Aorta (tissue), 5 donors: ENCODE data around the gene RBM8A. TPM values are rescaled to one million over a fixed set of nuclear protein-coding genes. Genes with fewer than 3 reads are reported as not detected.
A peak's percentile ranks its signal among the peaks of the same experiment; 100 is the strongest.

Source experiments
- ATAC-seq: fragments of 200-7000 bp; cut with Tn5 transposase; one replicate; pipeline ENCODE4 v1.9.1; 2022; ENCODE audit warnings: moderate library complexity; ENCODE audit not compliant: low FRiP score
- DNase-seq, 2 donors: peaks; one replicate each; pipeline ENCODE4 v3.0.0-alpha.2; 2020
- H3K27ac ChIP-seq, 2 donors: one replicate each; pipeline ENCODE4 v1.5.1; 2013; ENCODE audit warnings: low read length in 2 of 2, mild to moderate bottlenecking in 2 of 2, moderate library complexity in 2 of 2, control low read depth in 1 of 2, inconsistent platforms in 1 of 2, low read depth in 1 of 2
- H3K27me3 ChIP-seq, 2 donors: one replicate each; pipeline ENCODE4 v1.6.1; 2013; ENCODE audit warnings: control low read depth in 1 of 2, low read length in 1 of 2, mild to moderate bottlenecking in 1 of 2, moderate library complexity in 1 of 2; ENCODE audit not compliant: insufficient read depth in 2 of 2, control insufficient read depth in 1 of 2
- H3K36me3 ChIP-seq, 2 donors: one replicate each; pipeline ENCODE4 v1.6.1; 2013; ENCODE audit warnings: control low read depth in 1 of 2, low read length in 1 of 2, mild to moderate bottlenecking in 1 of 2; ENCODE audit not compliant: insufficient read depth in 2 of 2, control insufficient read depth in 1 of 2
- H3K4me1 ChIP-seq, 2 donors: one replicate each; pipeline ENCODE4 v1.6.1; 2013; ENCODE audit warnings: low read length in 2 of 2, control low read depth in 1 of 2, mild to moderate bottlenecking in 1 of 2, moderate library complexity in 1 of 2; ENCODE audit not compliant: insufficient read depth in 2 of 2, control insufficient read depth in 1 of 2
- H3K4me3 ChIP-seq, 2 donors: one replicate each; pipeline ENCODE4 v1.5.1; 2013; ENCODE audit warnings: low read length in 2 of 2, control low read depth in 1 of 2, mild to moderate bottlenecking in 1 of 2
- H3K9me3 ChIP-seq: one replicate; pipeline ENCODE4 v1.6.1; 2013; ENCODE audit warnings: mild to moderate bottlenecking, low read length; ENCODE audit not compliant: control insufficient read depth
- WGBS, 2 donors: extraction: QIAGEN DNeasy Blood & Tissue Kit; methylation state at CpG; one replicate each; pipeline ENCODE4 v1.1.7; 2013; 5-methylcytosine and 5-hydroxymethylcytosine counted together
- intact Hi-C, 2 donors: fragments of 100-400 bp; cut with DNase I; formaldehyde crosslinking; loops; one replicate each; pipeline versions ENCODE4 v1.14.2 to v1.15.0; 2022
- long read RNA-seq, 2 donors: library from polyadenylated mRNA; unstranded; transcript quantifications; one replicate each; pipeline ENCODE4 v2.0.0, GENCODE V29; 2020 to 2021
- polyA plus RNA-seq, 2 donors: library from polyadenylated mRNA; stranded (reverse); fragments of 200-250 nt; gene quantifications; one replicate each; pipeline ENCODE4 v1.2.3, GENCODE V29; 2013
- total RNA-seq, 2 donors: library from RNA; stranded (reverse); fragmentation: NEBNext Ultra II Directional; extraction: Animal tissue kit (Norgen Biotek cat#: 25700); gene quantifications; one replicate each; pipeline ENCODE4 v1.2.1, GENCODE V29; 2021
- donor health status: healthy with polysubstance abuse.
- donor health status: Bipolar disorder and iron deficiency.
- donor health status: DM: no; HTN: no; CAD: no.
- donor health status: DM: no; HTN: no; CAD: no.
- donor health status: DM: yes; HTN: yes; CAD: no.

RBM8A gene
- total RNA-seq (10 to 100 TPM; 81.2 to 84.5 TPM), polyA plus RNA-seq (10 to 100 TPM; 42.6 to 74.1 TPM)
- long read RNA-seq, donor 1, full-length matches to known transcripts, result 32 of 55 reads
- long read RNA-seq, donor 1, partial matches to known transcripts, result 10 of 55 reads
- long read RNA-seq, donor 1, other reads (novel, unspliced or antisense), result 13 of 55 reads
- long read RNA-seq, donor 2, full-length matches to known transcripts, result 16 of 23 reads
- long read RNA-seq, donor 2, partial matches to known transcripts, result 5 of 23 reads
- long read RNA-seq, donor 2, other reads (novel, unspliced or antisense), result 2 of 23 reads

- Histone ChIP-seq H3K4me1 (no peaks in the 10 kb centered on the region), H3K9me3 (no peaks in the 10 kb centered on the region), H3K27ac (peak within 1 kb of the TSS; percentile 69 to 77), H3K27me3 (no peaks in the 10 kb centered on the region), H3K4me3 (peak within 1 kb of the TSS; percentile 67 to 72), H3K36me3 (peaks cover 0 to 1% of the 10 kb centered on the region in 2 donors)
- ATAC-seq (peak; percentile 97), DNase-seq (peak; percentile 95 to 96)
- 0% methylated on average over 41 of the region's 41 CpGs for WGBS, 2 donors
- intact Hi-C loops, result loop anchor here (2.0 kb wide), 2 partner anchors 30 to 36 kb away; no protein-coding TSS in a partner anchor
These were observed at the start of gene RBM8A for GRCh38 chr1:145927063-145927886. RBM8A (minus strand) TSS chr1:145927484; CDS start chr1:145927426, 58 bp downstream.

- WGBS, 2 donors, result 76 to 77% methylated on average over 5 of the region's 5 CpGs
- Histone ChIP-seq H3K36me3 (peaks cover 0 to 2% of the 10 kb centered on the region in 2 donors), H3K9me3 (no peaks in the 10 kb centered on the region), H3K4me1 (peaks cover 5 to 14% of the 10 kb centered on the region in 2 donors), H3K4me3 (no peak overlapping the region), H3K27ac (peak overlapping the region in 1 of 2 donors; percentile 29), H3K27me3 (no peaks in the 10 kb centered on the region)
- DNase-seq (no peak), ATAC-seq (no peak)
- intact Hi-C loops, result loop anchor here in 1 of 2 donors (1.0 kb wide), 1 partner anchor 30 kb away; no protein-coding TSS in a partner anchor
These were observed 49.7 kb upstream of the RBM8A start for GRCh38 chr1:145977016-145977415.

DNA sequence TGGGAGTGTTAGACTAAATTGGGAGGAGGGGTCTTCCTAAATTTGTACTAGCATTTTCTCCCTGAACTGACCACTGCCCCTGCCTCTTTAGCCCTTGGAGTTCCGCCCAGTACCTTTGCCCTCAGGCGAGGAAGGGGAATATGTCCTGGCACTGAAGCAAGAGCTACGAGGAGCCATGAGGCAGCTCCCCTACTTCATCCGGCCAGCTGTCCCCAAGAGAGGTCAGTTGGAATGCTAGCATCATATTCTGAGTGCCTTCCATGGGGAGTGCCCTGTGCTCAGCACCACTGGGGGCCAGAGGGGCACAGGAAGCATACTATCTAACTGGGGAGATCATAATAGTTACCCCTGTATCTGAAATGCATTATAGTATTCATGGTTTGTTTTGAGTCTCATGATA is 47.9 kb upstream of the RBM8A start:
- Histone ChIP-seq H3K27ac (no peak overlapping the region), H3K27me3 (no peaks in the 10 kb centered on the region), H3K4me3 (no peak overlapping the region), H3K9me3 (no peaks in the 10 kb centered on the region), H3K36me3 (peaks cover 0 to 2% of the 10 kb centered on the region in 2 donors), H3K4me1 (peaks cover 3 to 8% of the 10 kb centered on the region in 2 donors)
- 71 to 78% methylated on average over 4 of the region's 4 CpGs for WGBS, 2 donors
- intact Hi-C loops, result no loop called here
- ATAC-seq, result no peak
- DNase-seq, result no peak

DNA sequence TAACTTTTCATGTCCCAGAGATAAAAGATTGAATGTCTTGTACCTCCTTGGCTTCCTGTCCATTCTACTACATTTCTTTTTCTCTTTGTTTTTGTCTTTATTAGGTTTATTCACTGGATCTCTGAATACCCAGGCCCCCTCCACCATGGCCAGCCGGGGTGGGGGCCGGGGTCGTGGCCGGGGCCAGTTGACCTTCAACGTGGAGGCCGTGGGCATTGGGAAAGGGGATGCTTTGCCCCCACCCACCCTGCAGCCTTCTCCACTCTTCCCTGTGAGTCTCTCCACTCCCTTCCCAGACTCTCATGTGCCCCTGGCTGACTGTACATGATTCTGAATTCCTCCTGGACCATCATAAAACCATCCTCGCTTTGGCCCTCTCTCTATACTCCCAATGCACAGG is 47.4 kb upstream of the RBM8A start:
- H3K4me3 ChIP-seq, result no peak overlapping the region
- DNase-seq (no peak), ATAC-seq (no peak)
- no peak overlapping the region for H3K27ac ChIP-seq
- intact Hi-C loops, result no loop called here
- no peaks in the 10 kb centered on the region for H3K27me3 ChIP-seq
- H3K9me3 ChIP-seq, result no peaks in the 10 kb centered on the region
- peaks cover 1 to 7% of the 10 kb centered on the region in 2 donors for H3K4me1 ChIP-seq
- WGBS, 2 donors, result 79 to 83% methylated on average over 7 of the region's 7 CpGs
- peaks cover 0 to 2% of the 10 kb centered on the region in 2 donors for H3K36me3 ChIP-seq

DNA sequence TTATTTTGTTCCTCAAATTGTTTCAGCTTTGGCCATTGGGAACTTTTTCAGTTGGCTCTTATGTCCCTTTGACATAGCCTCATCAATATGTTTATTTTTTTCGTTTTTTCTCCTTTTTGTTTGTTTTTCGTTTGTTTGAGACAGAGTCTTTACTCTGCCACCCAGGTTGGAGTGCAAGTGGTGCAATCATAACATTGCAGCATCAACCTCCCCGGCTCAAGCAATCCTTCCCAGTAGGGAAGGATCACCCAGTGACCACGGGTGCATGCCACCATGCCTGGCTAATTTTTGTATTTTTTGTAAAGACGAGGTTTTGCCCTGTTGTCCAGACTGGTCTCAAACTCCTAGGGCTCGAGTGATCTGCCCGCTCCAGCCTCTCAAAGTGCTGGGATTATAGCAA is 45.3 kb upstream of the RBM8A start:
- WGBS, 2 donors, result 64 to 79% methylated on average over 7 of the region's 7 CpGs
- Histone ChIP-seq H3K27me3 (no peaks in the 10 kb centered on the region), H3K4me3 (no peak overlapping the region), H3K4me1 (no peaks in the 10 kb centered on the region), H3K9me3 (no peaks in the 10 kb centered on the region), H3K27ac (no peak overlapping the region), H3K36me3 (peaks cover 0 to 2% of the 10 kb centered on the region in 2 donors)
- intact Hi-C loops, result no loop called here
- DNase-seq (no peak), ATAC-seq (no peak)

DNA sequence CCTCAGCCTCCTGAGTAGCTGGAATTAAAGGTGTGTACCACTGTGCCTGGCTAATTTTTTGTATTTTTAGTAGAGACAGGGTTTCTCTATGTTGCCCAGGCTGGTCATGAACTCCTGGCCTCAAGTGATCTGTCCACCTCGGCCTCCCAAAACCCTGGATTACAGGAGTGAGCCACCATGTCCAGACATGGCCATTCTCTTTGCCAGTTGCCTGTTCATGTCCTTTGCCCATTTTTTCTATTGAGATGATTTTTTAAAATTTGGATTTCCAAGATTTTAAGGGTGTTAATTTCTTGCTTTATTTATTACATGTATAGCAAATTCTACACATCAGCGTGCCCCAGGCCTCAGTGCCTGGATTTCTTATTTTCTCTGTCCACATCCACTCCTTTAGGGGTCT is 40.0 kb upstream of the RBM8A start:
- DNase-seq (no peak), ATAC-seq (no peak)
- intact Hi-C loops, result no loop called here

DNA sequence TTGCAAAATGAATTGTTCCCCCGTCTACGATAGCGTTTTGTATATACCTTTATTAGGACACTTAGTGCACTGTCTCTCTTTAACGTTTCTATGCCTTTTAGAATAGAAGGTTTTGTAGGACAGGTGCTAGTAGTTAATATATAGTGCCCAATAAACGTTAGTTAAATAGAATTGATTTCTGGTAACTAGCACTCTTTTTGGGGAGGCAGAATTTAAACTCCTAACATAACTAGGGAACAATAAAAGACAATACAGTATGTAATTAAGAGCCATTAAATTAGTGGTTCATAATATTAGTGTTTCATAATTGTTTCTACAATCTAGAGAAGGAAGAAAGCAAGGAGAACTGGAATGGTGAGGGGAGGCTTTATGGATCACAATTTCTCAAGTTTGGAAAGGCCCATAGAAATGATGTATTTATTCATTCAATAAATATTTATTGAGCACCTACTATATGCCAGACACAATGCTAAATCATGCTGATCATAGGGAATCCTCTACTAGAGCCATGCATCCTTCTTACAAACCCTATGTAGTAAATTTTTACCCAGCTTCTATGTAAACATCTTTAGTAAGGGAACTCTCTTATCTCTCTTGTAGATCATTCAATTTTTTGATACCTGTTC is 37.9 kb upstream of the RBM8A start:
- ATAC-seq (no peak), DNase-seq (no peak)
- WGBS, 2 donors, result 1 to 3% methylated on average over 5 of the region's 5 CpGs
- Histone ChIP-seq H3K4me3 (peak overlapping the region; percentile 57 to 91), H3K4me1 (no peaks in the 10 kb centered on the region), H3K36me3 (no peaks in the 10 kb centered on the region), H3K9me3 (no peaks in the 10 kb centered on the region), H3K27me3 (no peaks in the 10 kb centered on the region), H3K27ac (no peak overlapping the region)
- intact Hi-C loops, result no loop called here

More for the DNA sequence above, 40.0 kb upstream of the RBM8A start:
- Histone ChIP-seq H3K4me1 (no peaks in the 10 kb centered on the region), H3K9me3 (no peaks in the 10 kb centered on the region), H3K27ac (no peak overlapping the region), H3K27me3 (no peaks in the 10 kb centered on the region), H3K36me3 (no peaks in the 10 kb centered on the region), H3K4me3 (no peak overlapping the region)
- 96% methylated on average over 2 of the region's 2 CpGs for WGBS, 2 donors

DNA sequence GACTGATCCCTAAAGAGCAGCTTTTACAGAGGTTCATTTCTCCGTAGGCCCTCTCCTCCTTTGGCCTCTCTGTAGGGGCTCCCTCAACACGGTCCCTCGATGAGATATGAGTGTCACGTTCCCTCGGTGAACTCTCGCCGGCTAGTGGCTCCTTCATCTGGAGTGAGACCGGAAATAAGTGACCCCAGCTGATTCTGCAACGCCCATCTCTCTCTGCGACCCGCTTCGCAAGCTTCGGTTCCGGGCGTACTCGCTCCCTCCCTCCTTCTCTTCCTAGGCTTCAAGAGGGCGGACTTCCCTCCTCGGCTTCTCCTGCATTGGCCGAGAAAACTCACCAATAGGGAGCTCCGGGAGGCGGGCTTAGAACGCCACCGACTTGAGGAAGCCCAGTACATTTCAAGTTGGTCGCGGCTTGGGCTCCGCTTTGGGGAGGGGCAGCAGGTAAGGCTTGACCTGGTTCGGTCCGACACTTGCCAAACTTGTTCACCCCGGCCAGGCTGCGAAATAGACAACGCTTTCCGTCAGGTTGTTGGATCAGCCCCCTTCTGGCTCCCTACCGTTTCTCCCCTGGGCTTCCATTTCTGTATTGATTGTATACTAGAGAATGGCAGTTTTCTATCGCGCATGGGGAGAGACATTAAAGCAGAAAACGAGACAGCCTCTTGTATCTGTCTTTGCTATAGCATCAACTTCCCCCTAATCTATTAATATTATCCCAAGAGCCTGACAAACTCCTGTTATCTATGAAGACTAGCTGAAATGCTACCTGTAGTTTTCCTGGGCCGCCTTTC is 37.2 kb upstream of the RBM8A start, which contains the start of the genes ANKRD34A and POLR3GL:
Gene ANKRD34A (minus strand): TSS at position 248 of the 791 bp plus-strand sequence. CDS start 2,816 bp downstream, outside the sequence.
Gene POLR3GL (plus strand): TSS at position 363 of the 791 bp plus-strand sequence. CDS start 10,176 bp downstream, outside the sequence.
- Histone ChIP-seq H3K27ac (peak within 1 kb of the TSS; percentile 81 to 95), H3K4me3 (peak within 1 kb of the TSS; percentile 57 to 91), H3K27me3 (no peaks in the 10 kb centered on the region), H3K9me3 (no peaks in the 10 kb centered on the region), H3K4me1 (no peaks in the 10 kb centered on the region), H3K36me3 (no peaks in the 10 kb centered on the region)
- 1% methylated on average over 37 of the region's 37 CpGs for WGBS, 2 donors
- peak; percentile 92 for ATAC-seq
- peak; percentile 97 for DNase-seq
- intact Hi-C loops, result no loop called here
